DOHH2 (cell line): ENCODE data around the gene KCNN2.

Experiments used
- H3F3A ChIP-seq: fragments of 200-600 bp; sonication (generic), shearing (Covaris generic); 2 replicates; pipeline ENCODE4 v1.6.0; 2016; ENCODE audit warnings: antibody characterized with exemption, mild to moderate bottlenecking; ENCODE audit not compliant: control insufficient read depth, insufficient read depth
- H3K27ac ChIP-seq: fragments of 200-600 bp; sonication (generic); 2 replicates; pipeline ENCODE4 v1.5.1; 2014; ENCODE audit warnings: low read depth, mild to moderate bottlenecking, low read length, moderate library complexity
- H3K27me3 ChIP-seq: fragments of 200-600 bp; sonication (generic); 2 replicates; pipeline ENCODE4 v1.6.1; 2014; ENCODE audit warnings: mild to moderate bottlenecking, low read length, mixed read lengths; ENCODE audit not compliant: control insufficient read depth
- H3K36me3 ChIP-seq: fragments of 200-600 bp; sonication (generic); 2 replicates; pipeline ENCODE4 v1.6.1; 2014; ENCODE audit warnings: mild to moderate bottlenecking, low read length, moderate library complexity, mixed read lengths; ENCODE audit not compliant: control insufficient read depth
- H3K4me1 ChIP-seq: fragments of 200-600 bp; sonication (generic); 2 replicates; pipeline ENCODE4 v1.6.1; 2014; ENCODE audit warnings: mild to moderate bottlenecking, low read length, mixed read lengths; ENCODE audit not compliant: control insufficient read depth
- H3K4me2 ChIP-seq: fragments of 200-600 bp; sonication (generic); 2 replicates; pipeline ENCODE4 v1.6.0; 2014; ENCODE audit warnings: mild to moderate bottlenecking, low read length, moderate library complexity
- H3K4me3 ChIP-seq: fragments of 200-600 bp; sonication (generic); 2 replicates; pipeline ENCODE4 v1.5.1; 2014; ENCODE audit warnings: mild to moderate bottlenecking, low read length, mixed read lengths
- H3K79me2 ChIP-seq: fragments of 200-600 bp; sonication (generic); 2 replicates; pipeline ENCODE4 v1.6.1; 2014; ENCODE audit warnings: mild to moderate bottlenecking, low read length, mixed read lengths; ENCODE audit not compliant: control insufficient read depth
- H3K9me2 ChIP-seq: fragments of 200-600 bp; sonication (generic); replicated peaks from 2 replicates; pipeline ENCODE4 v1.6.1; 2014; ENCODE audit warnings: mild to moderate bottlenecking, low read length, mixed read lengths; ENCODE audit not compliant: control insufficient read depth
- H3K9me3 ChIP-seq: fragments of 200-600 bp; sonication (generic); 2 replicates; pipeline ENCODE4 v1.6.1; 2014; ENCODE audit warnings: antibody characterized with exemption, low read length, mixed read lengths; ENCODE audit not compliant: control insufficient read depth, insufficient read depth
- H4K20me1 ChIP-seq: fragments of 200-600 bp; sonication (generic); 2 replicates; pipeline ENCODE4 v1.6.0; 2014; ENCODE audit warnings: low read depth, mild to moderate bottlenecking, antibody characterized with exemption, low read length, moderate library complexity; ENCODE audit not compliant: control insufficient read depth, insufficient read depth
- CTCF ChIP-seq: fragments of 200-600 bp; sonication (generic); IDR thresholded peaks from one replicate; pipeline ENCODE4 v1.5.1; 2014; ENCODE audit warnings: antibody characterized with exemption, mild to moderate bottlenecking, low read depth, low read length; ENCODE audit not compliant: poor library complexity, severe bottlenecking
- EZH2phosphoT487 ChIP-seq: fragments of 200-600 bp; sonication (generic); IDR thresholded peaks from 2 replicates; pipeline ENCODE4 v1.6.1; 2017; ENCODE audit warnings: borderline replicate concordance, mild to moderate bottlenecking, antibody characterized with exemption, low read length, moderate library complexity, mixed read lengths

The KCNN2 gene

GRCh38 chr5:114500756-114501155 lies 138.9 kb downstream of the KCNN2 start:
- no peaks in the 10 kb centered on the region for H3K9me2 ChIP-seq
- H3K79me2 ChIP-seq: no peaks in the 10 kb centered on the region
- H3K36me3 ChIP-seq: no peaks in the 10 kb centered on the region
- no peak overlapping the region for H3K27ac ChIP-seq
- no peaks in the 10 kb centered on the region for H4K20me1 ChIP-seq
- no peaks in the 10 kb centered on the region for H3K27me3 ChIP-seq
- no peaks in the 10 kb centered on the region for H3F3A ChIP-seq
- no peaks in the 10 kb centered on the region for H3K9me3 ChIP-seq
- no peak overlapping the region for H3K4me3 ChIP-seq
- H3K4me1 ChIP-seq: no peaks in the 10 kb centered on the region
- H3K4me2 ChIP-seq: no peak overlapping the region
- TF ChIP-seq CTCF: no peak

- Histone ChIP-seq H3K36me3 (no peaks in the 10 kb centered on the region), H3K4me3 (no peak overlapping the region), H3K27ac (no peak overlapping the region), H3K79me2 (no peaks in the 10 kb centered on the region), H3K4me1 (no peaks in the 10 kb centered on the region), H3F3A (no peaks in the 10 kb centered on the region), H4K20me1 (no peaks in the 10 kb centered on the region), H3K9me3 (no peaks in the 10 kb centered on the region), H3K9me2 (no peaks in the 10 kb centered on the region), H3K27me3 (no peaks in the 10 kb centered on the region), H3K4me2 (no peak overlapping the region)
- no peak for TF ChIP-seq EZH2phosphoT487
- TF ChIP-seq CTCF: no peak
Observed at GRCh38 chr5:114504560-114504959, 142.7 kb downstream of the KCNN2 start.

- Histone ChIP-seq H3F3A (no peaks in the 10 kb centered on the region), H3K9me2 (no peaks in the 10 kb centered on the region), H4K20me1 (no peaks in the 10 kb centered on the region), H3K4me3 (no peak overlapping the region), H3K79me2 (no peaks in the 10 kb centered on the region), H3K4me2 (no peak overlapping the region), H3K27me3 (no peaks in the 10 kb centered on the region), H3K9me3 (no peaks in the 10 kb centered on the region), H3K4me1 (no peaks in the 10 kb centered on the region), H3K27ac (no peak overlapping the region), H3K36me3 (no peaks in the 10 kb centered on the region)
- no peak for TF ChIP-seq EZH2phosphoT487
- TF ChIP-seq CTCF: no peak
Observed at GRCh38 chr5:114524221-114524620, 162.4 kb downstream of the KCNN2 start.

GRCh38 chr5:114544561-114544960 lies 182.7 kb downstream of the KCNN2 start:
- Histone ChIP-seq H3K27me3 (no peaks in the 10 kb centered on the region), H4K20me1 (no peaks in the 10 kb centered on the region)
- no peak for TF ChIP-seq CTCF
- no peak for TF ChIP-seq EZH2phosphoT487

More at GRCh38 chr5:114544561-114544960, 182.7 kb downstream of the KCNN2 start:
- H3K4me1 ChIP-seq: no peaks in the 10 kb centered on the region
- no peak overlapping the region for H3K4me2 ChIP-seq
- H3K27ac ChIP-seq: no peak overlapping the region
- H3K4me3 ChIP-seq: no peak overlapping the region
- H3K36me3 ChIP-seq: no peaks in the 10 kb centered on the region
- no peaks in the 10 kb centered on the region for H3F3A ChIP-seq
- H3K9me2 ChIP-seq: no peaks in the 10 kb centered on the region
- H3K9me3 ChIP-seq: no peaks in the 10 kb centered on the region
- no peaks in the 10 kb centered on the region for H3K79me2 ChIP-seq
